Measurements from ENCODE around the gene ASCL4. TPM values are rescaled to one million over a fixed set of nuclear protein-coding genes. Genes with fewer than 3 reads are reported as not detected.

ASCL4 gene
- total RNA-seq, 1 experiment from 2014 or later = not detected

DNA sequence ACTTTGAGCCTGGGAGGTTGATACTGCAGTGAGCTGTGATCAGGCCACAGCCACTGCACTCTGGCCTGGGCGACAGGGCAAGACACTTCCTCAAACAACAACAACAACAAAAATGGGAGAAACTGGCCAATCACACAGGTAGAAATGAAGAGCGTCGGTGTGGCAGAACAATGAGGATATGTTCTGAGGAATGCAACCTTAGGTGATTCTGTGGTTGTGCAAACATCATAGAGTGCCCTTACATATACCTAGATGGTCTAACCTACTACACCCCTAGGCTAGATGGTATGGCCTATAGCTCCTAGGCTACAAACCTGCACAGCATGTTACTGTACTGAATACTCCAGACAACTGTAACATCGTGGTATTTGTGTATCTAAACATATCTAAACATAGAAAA lies 9.9 kb upstream of the ASCL4 start:
- TF ChIP-seq, protein P1, sequence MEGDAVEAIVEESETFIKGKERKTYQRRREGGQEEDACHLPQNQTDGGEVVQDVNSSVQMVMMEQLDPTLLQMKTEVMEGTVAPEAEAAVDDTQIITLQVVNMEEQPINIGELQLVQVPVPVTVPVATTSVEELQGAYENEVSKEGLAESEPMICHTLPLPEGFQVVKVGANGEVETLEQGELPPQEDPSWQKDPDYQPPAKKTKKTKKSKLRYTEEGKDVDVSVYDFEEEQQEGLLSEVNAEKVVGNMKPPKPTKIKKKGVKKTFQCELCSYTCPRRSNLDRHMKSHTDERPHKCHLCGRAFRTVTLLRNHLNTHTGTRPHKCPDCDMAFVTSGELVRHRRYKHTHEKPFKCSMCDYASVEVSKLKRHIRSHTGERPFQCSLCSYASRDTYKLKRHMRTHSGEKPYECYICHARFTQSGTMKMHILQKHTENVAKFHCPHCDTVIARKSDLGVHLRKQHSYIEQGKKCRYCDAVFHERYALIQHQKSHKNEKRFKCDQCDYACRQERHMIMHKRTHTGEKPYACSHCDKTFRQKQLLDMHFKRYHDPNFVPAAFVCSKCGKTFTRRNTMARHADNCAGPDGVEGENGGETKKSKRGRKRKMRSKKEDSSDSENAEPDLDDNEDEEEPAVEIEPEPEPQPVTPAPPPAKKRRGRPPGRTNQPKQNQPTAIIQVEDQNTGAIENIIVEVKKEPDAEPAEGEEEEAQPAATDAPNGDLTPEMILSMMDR (IDR thresholded peaks at IDR 0.05; ENCODE audit: unreplicated experiment) = no peak
- ChIA-PET CTCF (no interaction called here), POLR2A (no interaction called here)
- intact Hi-C loops (cut with micrococcal nuclease) = loop anchor here (5.0 kb wide), 1 partner anchor 77 kb away; the partner anchor contains the start of gene PWP1
- no peaks in the 10 kb centered on the region for H3K36me3 Mint-ChIP-seq (ENCODE audit: insufficient read depth, unreplicated experiment)
- H3K27ac Mint-ChIP-seq (ENCODE audit: low read depth, unreplicated experiment) = no peak overlapping the region
- BruUV-seq (replicated peaks) = no TSS peak
- no peak for DNase-seq (ENCODE audit: unreplicated experiment)
- H3K9me3 Mint-ChIP-seq (ENCODE audit: unreplicated experiment) = no peaks in the 10 kb centered on the region
- no peaks in the 10 kb centered on the region for H3K27me3 Mint-ChIP-seq (ENCODE audit: insufficient read depth, unreplicated experiment)
- no peaks in the 10 kb centered on the region for H3K4me1 Mint-ChIP-seq (ENCODE audit: insufficient read depth, unreplicated experiment)
- no peak overlapping the region for H3K4me3 Mint-ChIP-seq (ENCODE audit: unreplicated experiment)

DNA sequence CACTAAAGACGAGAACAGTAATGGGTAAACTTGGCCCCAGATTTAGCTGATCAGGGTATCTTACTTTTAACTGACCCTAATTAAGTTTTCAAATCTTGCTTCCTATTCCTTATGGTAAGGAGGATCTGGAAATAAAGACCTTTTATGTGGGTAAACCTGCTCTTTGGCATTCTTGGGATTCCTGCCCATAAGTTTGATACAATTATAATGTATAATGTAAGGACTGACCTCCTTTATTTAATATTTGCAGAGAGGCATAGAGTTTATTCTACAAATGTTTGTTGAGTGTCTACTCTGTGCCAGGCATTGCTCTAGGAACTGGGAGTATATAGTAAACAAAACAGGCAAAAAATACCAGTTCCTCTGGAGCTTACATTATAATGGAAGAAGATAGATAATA lies 9.2 kb upstream of the ASCL4 start:
- Mint-ChIP-seq H3K27ac (ENCODE audit: low read depth, unreplicated experiment) (no peak overlapping the region), H3K4me3 (ENCODE audit: unreplicated experiment) (no peak overlapping the region), H3K9me3 (ENCODE audit: unreplicated experiment) (no peaks in the 10 kb centered on the region), H3K36me3 (ENCODE audit: insufficient read depth, unreplicated experiment) (no peaks in the 10 kb centered on the region), H3K27me3 (ENCODE audit: insufficient read depth, unreplicated experiment) (no peaks in the 10 kb centered on the region), H3K4me1 (ENCODE audit: insufficient read depth, unreplicated experiment) (no peaks in the 10 kb centered on the region)
- no peak for DNase-seq (ENCODE audit: unreplicated experiment)
- no TSS peak for BruUV-seq (replicated peaks)
- intact Hi-C loops (cut with micrococcal nuclease) = no loop called here
- CTCF ChIA-PET = no interaction called here
- POLR2A ChIA-PET = no interaction called here
- TF ChIP-seq, protein P1 (IDR thresholded peaks at IDR 0.05; ENCODE audit: unreplicated experiment) = no peak

DNA sequence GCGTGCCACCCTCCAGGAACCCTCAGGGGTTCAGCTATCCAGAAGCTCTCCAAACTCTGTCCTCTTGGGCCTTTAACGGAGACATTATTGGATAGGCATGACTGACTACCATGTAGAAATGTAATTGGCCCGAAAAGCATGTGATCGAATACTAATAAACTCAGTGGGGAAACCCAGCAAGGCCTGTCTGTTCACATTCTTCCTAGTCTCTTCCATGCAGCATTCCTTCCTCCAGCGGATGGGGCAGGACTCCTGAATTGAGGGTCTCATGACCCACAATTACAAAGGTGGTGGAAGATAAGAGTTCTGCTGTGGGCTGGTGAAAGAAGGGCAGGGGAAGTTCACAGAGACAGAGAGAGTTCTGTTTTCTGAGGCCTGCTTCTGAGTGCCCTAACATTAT lies 7.0 kb upstream of the ASCL4 start:
- CTCF ChIA-PET = interaction anchor here (0.9 kb wide), 1 partner anchor 88 kb away, joined by 3 read pairs; no protein-coding TSS in a partner anchor
- intact Hi-C loops (cut with micrococcal nuclease) = no loop called here
- no peaks in the 10 kb centered on the region for H3K9me3 Mint-ChIP-seq (ENCODE audit: unreplicated experiment)
- H3K4me3 Mint-ChIP-seq (ENCODE audit: unreplicated experiment) = no peak overlapping the region
- no peak for DNase-seq (ENCODE audit: unreplicated experiment)
- no peak overlapping the region for H3K27ac Mint-ChIP-seq (ENCODE audit: low read depth, unreplicated experiment)
- POLR2A ChIA-PET = interaction anchor here (2.6 kb wide), 1 partner anchor 9 kb away, joined by 6 read pairs; no protein-coding TSS in a partner anchor
- H3K36me3 Mint-ChIP-seq (ENCODE audit: insufficient read depth, unreplicated experiment) = no peaks in the 10 kb centered on the region
- H3K27me3 Mint-ChIP-seq (ENCODE audit: insufficient read depth, unreplicated experiment) = no peaks in the 10 kb centered on the region
- H3K4me1 Mint-ChIP-seq (ENCODE audit: insufficient read depth, unreplicated experiment) = no peaks in the 10 kb centered on the region
- TF ChIP-seq, protein P1 (IDR thresholded peaks at IDR 0.05; ENCODE audit: unreplicated experiment) = no peak
- no TSS peak for BruUV-seq (replicated peaks)

DNA sequence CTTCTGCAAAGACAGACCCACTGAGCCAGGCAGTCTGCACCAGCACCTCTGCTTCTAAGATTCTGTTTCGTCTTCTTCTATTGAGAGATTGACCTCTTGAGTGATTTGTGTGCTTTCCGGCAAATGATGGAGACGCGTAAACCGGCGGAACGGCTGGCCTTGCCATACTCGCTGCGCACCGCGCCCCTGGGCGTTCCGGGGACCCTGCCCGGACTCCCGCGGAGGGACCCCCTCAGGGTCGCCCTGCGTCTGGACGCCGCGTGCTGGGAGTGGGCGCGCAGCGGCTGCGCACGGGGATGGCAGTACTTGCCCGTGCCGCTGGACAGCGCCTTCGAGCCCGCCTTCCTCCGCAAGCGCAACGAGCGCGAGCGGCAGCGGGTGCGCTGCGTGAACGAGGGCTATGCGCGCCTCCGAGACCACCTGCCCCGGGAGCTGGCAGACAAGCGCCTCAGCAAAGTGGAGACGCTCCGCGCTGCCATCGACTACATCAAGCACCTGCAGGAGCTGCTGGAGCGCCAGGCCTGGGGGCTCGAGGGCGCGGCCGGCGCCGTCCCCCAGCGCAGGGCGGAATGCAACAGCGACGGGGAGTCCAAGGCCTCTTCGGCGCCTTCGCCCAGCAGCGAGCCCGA lies 703 bp downstream of the ASCL4 start:
- CTCF ChIA-PET = no interaction called here
- no peak overlapping the region for H3K4me3 Mint-ChIP-seq (ENCODE audit: unreplicated experiment)
- no peak for DNase-seq (ENCODE audit: unreplicated experiment)

More for the DNA sequence above, 703 bp downstream of the ASCL4 start:
- peaks cover 52% of the 10 kb centered on the region for H3K27me3 Mint-ChIP-seq (ENCODE audit: insufficient read depth, unreplicated experiment)
- no peak overlapping the region for H3K27ac Mint-ChIP-seq (ENCODE audit: low read depth, unreplicated experiment)
- POLR2A ChIA-PET = no interaction called here
- no peaks in the 10 kb centered on the region for H3K4me1 Mint-ChIP-seq (ENCODE audit: insufficient read depth, unreplicated experiment)
- no peaks in the 10 kb centered on the region for H3K9me3 Mint-ChIP-seq (ENCODE audit: unreplicated experiment)
- H3K36me3 Mint-ChIP-seq (ENCODE audit: insufficient read depth, unreplicated experiment) = no peaks in the 10 kb centered on the region
- TF ChIP-seq, protein P1 (IDR thresholded peaks at IDR 0.05; ENCODE audit: unreplicated experiment) = no peak
- no TSS peak for BruUV-seq (replicated peaks)
- intact Hi-C loops (cut with micrococcal nuclease) = no loop called here

All from MCF 10A (cell line).